OCI-LY1 (cell line): ENCODE results near the gene TRIO.

ENCODE experiments used
- EZH2 ChIP-seq: fragments of 200-600 bp; sonication (generic), shearing (Covaris generic); IDR thresholded peaks from 2 replicates; pipeline ENCODE4 v1.8.0; 2017; ENCODE audit warnings: borderline replicate concordance, mixed run types, mild to moderate bottlenecking, antibody characterized with exemption, low read length, moderate library complexity, mixed read lengths
- TF ChIP-seq, protein P1 (sequence below): fragments of 200-600 bp; sonication (generic), shearing (Covaris generic); IDR thresholded peaks from 2 replicates; pipeline ENCODE4 v1.5.1; 2017; ENCODE audit warnings: mild to moderate bottlenecking, antibody characterized with exemption, low read length, moderate library complexity, mixed read lengths

DNA sequence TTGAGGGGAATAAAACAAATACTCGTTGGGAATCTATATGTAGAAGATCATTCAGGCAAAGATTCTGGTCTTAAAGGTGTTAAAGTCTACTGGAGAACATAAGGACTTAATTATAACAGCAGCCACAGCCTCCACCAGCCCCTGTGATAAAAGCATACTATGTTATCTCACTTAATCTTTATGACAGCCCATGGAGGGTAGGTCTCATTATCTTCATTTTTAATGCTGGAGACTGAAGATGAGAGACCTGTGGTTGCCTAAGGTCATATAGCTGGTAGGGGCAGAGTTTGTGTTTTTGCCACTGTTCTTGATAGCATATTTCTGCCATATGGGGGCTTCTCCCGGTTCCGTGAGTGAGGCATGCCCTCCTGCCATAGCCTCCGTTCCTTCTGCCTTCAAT lies 88.7 kb downstream of the TRIO start:
- TF ChIP-seq, protein P1, sequence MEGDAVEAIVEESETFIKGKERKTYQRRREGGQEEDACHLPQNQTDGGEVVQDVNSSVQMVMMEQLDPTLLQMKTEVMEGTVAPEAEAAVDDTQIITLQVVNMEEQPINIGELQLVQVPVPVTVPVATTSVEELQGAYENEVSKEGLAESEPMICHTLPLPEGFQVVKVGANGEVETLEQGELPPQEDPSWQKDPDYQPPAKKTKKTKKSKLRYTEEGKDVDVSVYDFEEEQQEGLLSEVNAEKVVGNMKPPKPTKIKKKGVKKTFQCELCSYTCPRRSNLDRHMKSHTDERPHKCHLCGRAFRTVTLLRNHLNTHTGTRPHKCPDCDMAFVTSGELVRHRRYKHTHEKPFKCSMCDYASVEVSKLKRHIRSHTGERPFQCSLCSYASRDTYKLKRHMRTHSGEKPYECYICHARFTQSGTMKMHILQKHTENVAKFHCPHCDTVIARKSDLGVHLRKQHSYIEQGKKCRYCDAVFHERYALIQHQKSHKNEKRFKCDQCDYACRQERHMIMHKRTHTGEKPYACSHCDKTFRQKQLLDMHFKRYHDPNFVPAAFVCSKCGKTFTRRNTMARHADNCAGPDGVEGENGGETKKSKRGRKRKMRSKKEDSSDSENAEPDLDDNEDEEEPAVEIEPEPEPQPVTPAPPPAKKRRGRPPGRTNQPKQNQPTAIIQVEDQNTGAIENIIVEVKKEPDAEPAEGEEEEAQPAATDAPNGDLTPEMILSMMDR, result no peak
- TF ChIP-seq EZH2, result no peak
